NCI-H2081 (cell line): ENCODE data around the gene METTL14.

Experiments used
- DNase-seq, 2 experiments: peaks; one replicate each; lab custom pipeline; 2025; lab: John Stamatoyannopoulos, UW

METTL14 gene

DNA sequence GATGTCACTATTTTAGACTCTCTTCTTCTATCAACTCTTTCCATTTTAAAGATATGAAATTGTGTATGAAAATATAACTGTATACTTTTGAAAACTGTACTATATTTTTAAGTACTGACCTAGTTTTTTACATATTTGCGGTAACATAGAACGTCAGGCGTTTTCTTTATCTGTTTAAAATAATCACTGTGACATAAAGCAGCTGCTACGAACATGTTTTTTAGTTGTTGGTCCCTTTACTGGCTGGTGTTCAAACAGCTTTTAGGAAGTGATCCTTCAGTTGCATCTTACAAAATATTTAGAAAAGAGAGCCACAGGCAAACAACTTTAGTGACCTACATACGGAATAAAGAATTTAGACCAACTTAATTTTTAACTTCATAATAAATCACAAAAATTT, 73.1 kb downstream of the METTL14 start:
- no peak for DNase-seq

DNA sequence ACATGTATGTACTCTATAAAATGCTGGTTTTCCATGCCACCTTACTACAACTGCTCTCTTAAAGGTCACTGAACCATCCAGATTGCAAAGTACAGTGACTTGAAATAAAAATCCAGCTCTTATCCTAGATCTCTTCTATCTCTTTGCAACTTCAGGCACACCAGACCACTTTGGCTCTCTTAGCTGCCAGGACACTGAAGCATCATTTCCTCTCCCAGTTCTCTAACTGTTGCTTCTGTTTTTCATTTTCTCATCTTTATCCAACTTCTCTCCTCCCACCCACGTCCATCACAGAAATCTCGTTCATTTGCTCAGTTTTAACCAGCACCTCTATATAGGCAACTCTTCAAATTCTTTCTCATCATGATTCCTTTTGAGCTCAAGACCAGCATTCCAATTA, 74.3 kb downstream of the METTL14 start:
- no peak for DNase-seq

DNA sequence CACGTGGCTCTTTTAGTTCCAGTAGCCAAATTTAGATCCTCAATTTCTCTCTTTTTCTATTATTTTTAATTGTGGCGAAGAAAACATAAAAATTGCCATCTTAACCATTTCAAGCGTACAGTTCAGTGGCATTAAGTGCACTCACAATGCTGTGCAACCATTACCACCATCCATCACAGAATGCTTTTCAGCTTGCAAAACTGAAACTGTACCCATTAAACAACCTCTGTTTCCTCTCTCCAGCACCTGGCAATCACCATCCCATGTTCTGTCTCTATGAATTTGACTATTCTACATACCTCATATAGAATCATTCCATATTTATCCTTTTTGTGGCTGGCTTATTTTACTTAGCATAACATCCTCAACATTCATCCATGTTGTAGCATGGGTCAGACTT, 74.9 kb downstream of the METTL14 start:
- no peak for DNase-seq

DNA sequence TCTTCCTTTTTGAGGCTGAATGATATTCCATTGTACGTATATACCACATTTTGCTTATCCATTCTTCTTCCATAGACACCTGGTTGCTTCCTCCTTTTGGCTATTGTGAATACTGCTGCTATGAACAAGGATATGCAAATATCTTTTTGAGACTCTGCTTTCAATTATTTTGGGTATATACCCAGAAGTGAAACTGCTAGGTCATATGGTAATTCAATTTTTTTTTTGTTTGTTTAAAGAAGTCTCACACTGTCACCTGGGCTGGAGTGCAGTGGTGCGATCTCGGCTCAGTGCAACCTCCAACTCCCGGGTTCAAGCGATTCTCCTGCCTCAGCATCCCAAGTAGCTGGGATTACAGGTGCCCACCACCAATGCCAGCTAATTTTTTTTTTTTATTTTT, 75.3 kb downstream of the METTL14 start:
- no peak for DNase-seq

DNA sequence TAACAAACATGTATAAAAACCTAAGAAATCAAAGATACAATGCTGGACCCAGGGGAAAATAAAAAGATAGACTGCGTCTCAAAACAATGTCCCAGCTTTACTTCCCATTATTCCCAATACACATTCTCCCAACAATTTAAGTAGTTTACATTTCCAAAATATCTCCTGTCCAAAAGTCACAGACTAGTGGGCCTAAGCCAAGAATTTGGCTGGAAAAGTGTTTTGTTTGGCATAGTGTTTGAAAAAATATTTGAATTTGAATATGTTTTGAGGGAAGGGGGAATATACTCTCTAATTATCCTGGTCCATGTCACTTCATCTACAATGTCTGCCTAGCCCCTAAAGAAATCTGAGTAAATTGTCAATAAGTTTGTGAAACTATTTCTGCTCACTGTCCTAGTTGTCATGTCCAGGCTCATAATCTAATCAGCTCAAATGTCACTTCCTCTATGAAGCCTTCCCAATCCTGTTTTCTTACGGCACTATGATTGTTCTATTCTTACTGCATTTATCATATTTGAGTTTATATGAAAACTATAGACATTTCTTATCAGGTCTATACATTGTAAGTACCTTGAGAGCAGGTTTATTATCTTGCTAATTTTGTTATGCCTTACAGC, 76.3 kb downstream of the METTL14 start:
- DNase-seq: no peak

DNA sequence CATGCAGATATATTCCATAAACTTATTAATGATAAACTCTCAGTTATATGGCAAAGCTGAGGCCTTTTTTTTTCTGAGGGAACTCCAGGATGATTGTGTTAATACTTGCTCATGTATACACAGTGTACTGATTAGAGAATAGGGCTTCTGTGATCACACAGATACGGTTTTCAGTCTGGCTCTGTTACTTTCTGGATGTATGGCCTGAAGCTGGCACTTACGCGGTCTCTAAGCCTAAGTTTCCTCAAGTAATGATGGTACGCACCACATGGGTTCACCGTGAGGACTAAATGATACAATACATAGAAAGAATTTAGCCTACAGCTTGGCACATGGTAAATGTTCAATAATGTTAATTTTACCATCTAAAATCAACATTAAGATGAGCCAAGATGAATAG, 77.0 kb downstream of the METTL14 start:
- DNase-seq: peak in 1 of 2 experiments; percentile 3

DNA sequence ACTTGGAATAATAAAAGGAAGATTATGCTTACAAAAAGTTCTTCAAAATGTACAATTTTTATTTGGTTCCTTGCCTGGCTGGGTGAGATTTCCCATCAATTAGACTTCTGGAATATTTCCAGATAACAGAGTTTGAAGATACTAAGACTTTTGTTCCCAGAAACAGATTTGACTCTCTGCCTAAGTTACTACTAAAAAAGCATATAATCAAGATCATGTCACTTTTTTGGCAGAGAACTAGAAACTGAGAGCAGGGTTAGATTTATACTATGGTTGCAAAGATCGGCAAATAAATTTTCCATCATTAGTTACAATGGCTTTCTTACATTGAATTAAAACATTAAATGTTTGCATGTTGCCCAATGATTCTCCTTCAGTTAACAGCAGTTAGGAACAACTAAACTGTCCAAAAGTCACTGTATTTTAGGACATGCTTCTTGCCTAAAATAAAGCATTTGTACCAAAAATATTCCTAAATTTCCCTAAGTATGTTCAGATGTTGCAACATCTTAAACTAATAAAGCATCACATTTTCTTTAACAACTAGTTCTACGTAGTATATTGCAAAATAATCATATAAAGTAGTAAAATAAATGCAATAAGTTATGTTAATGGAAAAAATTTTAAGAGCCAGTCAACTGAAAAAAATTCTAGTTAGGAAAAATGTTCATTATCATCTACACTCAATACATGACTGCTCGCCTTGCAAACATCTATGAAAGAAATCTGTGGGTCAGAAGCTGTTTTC, 77.7 kb downstream of the METTL14 start:
- DNase-seq: no peak
